8988T (cell line): ENCODE results near the gene SYTL3.
"Not testable (repeated sequence)": the region's sequence is repeated elsewhere in the genome, so short reads cannot be mapped to it uniquely, and the experiment has no call there.

Experiments used
- DNase-seq: peaks from one replicate; pipeline ENCODE4 v3.0.0; 2011

The SYTL3 gene

DNA sequence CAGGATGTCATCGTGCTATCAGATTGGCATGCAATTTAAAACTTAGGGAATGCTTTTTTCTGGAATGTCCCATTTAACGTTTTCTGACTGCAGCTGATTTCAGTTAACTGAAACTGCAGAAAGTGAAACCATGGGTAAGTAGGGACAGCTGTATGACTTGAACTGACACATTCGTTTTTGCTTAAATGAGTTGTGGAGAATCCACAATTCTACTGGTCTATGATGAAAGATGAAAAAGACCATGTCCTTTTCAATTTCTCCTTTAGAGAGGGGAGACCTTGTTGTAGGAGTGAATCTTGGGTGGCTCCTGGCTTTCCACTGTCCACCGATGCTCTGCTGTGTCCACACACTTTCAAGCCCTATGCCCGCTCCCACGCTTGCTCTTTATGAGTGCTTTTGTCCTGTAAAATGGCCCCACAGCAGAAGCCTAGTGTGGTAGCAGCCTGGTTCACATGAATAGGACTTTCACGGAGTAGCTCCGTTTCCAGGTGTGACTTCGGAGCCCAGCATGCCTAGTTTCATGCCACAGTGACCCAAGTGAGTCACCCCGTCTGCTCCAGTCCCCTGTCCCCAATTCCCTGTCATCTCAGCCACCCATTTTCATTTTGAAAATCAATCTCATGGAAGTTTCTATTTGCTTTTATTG lies 27.2 kb upstream of the SYTL3 start:
- DNase-seq: no peak

DNA sequence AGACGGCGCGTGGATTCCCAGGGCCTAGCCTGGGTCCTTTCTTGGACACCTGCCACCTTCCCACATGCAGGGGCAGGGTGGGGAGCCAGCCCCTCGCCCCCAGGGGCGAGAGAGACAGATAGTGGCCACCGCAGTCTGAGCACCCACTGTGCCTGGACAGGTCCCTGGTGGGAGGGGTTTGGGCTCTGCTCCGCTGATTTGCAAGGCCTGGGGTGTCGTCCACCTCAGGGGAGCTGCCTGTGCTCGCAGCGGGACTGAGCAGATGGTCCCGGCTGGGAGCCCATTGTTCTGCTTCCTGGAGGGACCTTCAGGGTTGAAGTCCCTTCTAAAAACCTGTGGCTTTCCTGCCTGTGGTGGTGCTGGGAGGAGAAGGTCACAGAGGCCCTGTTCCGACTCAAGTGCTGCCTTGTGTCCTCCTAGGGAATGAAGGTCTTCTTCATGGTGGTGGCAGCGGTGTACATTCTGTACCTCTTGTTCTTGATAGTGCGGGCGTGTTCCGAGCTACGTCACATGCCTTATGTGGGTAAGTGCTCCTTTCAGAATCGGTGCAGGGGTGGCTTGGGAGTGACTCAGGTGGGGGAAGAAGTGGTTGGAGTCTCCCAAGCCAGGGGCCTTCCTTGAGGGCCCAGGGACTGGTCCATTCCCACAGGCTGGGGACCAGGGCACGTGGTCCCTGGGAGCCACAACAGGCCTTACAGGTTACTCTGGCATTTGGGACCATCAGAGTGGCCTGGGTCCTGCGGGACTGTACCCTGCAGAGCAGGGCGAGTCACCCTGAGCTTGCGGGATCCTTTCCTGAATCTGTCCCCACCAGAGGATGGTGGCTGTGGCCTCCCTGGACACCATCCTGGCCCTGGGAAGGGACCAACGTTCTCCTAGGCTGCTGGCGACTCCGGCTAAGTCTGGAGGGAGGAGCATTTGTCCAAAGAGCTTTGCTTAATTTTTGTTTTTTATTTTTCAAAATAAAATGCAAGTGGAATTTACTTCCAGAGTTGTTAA lies 24.9 kb upstream of the SYTL3 start:
- DNase-seq: no peak

DNA sequence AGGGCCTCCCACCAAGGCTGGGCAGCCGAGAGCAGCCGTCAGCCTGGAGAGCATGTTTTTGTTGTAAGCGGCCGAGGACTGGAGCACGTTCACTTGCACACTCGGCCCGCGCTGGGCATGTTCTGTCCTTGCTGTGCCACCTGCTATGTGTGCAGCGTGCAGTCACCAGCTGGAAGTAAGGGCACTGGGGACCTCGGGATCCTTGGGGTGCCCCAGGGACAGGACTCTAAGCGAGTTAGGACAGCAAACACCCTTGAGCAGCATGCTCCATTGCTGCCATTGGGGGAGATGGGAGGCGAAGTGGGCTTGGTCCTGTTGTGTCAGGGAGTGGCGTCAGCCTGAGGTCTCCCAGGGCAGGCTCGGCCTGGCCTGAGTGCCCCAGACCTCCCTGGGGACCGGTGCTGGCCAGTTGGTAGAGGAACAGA lies 24.0 kb upstream of the SYTL3 start:
- DNase-seq: no peak

DNA sequence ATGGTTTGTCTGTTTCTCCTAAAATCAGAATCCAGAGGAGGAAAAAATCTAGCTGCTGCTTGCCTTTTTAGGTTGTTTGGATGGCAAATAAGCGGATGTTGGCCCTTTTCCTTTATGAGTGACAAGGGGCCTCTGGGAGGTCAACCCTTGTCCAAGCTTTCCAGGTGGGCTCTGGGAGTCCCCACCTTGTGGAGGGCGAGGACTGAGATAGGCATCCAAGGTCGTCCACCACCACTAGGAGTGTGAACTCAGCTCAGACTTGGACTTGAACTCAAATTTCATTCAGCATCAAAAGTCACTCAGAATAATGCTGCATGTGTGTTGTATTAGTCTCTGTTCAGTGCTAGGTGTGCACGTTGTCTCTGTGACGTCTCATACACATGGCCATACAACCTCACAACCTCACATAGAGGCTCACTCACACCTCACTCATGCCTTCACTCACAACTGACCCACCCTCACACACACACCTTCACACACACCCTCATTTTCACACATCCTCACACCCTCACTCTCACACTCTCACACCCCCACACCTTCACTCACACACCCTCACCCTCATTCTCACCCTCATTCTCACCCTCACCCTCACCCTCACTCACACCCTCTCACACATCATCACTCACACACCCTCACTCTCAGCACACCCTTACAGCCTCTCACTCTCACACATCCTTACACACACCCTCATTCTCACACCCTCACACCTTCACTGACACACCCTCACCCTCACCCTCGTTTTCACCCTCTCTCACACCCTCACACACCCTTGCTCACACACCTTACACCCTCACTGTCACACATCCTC lies 23.3 kb upstream of the SYTL3 start:
- no peak for DNase-seq

DNA sequence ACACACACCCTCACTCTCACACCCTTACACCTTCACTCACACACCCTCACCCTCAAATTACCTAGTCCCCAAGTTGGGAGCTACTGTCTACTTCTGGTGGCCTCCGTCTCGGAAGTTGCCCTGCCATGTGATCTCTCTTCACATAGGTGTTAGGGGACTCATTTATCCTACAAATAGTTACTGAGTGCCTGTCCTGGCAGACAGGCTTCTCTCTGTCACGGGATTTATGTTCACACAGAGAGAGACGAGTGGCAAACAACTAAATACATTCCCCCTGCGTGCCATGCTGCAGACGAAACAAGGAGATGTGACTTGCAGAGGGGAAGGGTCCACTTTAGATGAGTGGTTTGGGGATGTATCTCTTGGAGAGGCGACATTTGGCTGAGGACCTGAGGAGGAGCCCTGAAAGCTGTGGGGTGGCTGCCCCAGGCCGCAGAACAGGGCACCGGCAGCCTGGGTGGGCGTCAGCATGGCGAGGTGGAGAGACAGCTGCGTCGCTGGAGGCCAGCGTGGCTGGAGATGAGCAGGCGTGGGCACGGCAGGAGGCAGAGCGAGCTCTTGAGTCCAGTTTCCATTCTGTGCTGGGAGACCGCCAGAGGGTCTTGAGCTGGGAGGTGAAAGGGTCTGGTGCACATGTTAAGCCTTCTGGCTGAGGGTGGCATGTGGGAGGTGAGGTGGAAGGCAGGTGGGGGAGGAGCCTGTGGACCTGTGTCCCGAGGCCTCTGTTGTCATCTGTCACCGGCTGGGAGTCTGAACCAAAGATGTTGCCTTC lies 22.5 kb upstream of the SYTL3 start:
- no peak for DNase-seq

DNA sequence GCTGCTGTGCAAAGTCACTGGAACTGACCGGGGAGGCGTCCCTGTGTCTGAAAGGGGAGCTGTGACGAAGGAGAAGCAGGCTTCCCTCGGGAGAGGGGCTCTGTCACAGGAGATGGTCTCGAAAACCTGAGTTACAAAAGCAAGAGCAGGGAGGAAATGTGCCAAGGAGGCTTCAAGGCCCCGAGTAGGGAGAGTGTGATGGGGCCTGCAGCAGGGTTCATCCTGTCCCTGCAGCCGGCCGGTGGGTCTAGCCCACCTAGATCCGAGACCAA lies 22.0 kb upstream of the SYTL3 start:
- DNase-seq: no peak

DNA sequence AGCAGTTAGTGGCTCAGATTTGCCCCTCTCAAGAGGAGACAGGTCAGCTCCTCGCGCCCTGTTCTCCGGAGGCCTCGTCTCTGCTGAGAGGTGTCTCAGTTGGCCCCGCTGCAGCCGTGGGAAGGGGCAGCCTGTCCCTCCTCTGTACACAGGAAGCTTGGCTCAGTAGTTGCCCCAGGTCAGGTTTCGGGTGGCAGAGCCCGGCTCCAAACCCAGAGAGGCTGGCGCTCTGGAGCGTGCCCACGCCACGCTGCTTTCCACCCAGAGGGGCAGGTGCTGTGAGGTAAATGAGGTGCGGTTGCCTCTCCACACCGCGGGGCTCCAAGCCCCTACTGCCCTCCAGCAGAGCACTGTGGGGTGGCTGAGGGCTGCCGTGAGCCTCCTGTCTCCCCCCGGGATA lies 21.3 kb upstream of the SYTL3 start:
- no peak for DNase-seq

DNA sequence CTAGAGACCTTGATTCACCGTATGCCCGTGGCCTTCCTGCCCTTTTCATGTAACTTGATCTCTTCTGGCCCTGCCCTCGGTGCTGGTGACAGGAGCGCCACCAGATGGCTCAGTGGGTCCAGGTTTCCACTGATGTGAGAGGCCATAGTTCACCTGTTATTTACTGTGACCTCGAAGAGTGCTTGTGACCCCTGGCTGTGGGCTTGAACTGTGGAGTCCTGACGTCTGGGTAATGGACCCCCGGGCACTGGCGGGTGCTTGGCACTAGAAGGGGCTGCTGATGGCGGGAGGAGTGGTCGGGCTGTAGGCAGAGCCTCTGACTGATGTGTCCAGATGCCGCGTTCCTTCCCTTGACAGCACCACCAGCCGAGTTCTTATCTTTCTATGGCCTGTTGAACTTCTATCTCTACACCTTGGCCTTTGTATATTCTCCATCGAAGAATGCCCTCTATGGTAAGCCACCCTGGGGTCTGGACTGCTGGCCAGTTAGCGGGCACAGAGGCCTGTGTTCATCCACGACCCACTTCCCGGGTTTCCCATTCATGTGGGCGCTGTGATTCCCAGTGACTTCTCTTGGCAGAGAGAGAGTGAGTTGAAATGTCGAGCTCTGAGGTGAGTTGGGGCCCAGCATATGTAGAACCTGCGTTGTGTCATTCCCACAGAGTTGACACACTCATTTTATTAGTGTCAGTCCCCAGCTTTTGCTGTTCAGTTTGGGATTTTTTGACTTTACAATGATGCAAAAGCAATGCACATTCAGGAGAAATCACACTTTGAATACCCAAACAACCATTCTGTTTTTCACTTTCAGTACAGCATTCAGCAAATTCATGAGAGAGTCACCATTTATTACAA lies 20.3 kb upstream of the SYTL3 start:
- no peak for DNase-seq

DNA sequence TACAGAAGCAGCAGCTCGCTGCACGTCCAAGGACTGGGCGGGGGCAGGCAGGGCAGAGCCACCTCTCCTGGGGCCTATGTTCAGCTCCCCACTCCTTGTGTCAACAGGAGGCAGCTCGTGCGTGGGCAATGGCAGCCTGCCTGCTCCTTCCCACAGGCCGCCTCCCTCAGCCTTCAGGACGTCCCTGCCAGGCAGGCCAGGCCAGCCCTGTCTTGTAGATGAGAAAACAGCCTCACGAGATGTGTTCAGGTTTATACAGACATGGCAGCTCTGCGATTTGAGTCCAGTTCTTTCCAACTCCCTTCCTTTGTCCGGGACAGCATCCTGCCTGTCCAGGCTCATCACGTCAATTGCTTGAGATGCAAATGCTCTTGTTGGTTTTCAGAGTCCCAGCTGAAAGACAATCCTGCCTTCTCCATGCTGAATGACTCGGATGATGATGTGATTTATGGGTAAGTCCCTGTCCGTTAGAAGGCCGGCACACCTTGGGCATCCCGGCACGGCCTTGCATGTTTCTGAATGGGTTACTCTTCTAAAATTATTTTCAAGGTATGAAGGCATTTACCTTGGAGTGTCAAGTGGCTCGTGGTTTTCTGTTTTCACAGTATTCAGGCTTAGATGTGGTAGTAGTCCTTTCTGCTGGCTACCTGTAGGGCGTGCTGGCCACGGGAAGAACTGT lies 18.8 kb upstream of the SYTL3 start:
- DNase-seq: no peak

DNA sequence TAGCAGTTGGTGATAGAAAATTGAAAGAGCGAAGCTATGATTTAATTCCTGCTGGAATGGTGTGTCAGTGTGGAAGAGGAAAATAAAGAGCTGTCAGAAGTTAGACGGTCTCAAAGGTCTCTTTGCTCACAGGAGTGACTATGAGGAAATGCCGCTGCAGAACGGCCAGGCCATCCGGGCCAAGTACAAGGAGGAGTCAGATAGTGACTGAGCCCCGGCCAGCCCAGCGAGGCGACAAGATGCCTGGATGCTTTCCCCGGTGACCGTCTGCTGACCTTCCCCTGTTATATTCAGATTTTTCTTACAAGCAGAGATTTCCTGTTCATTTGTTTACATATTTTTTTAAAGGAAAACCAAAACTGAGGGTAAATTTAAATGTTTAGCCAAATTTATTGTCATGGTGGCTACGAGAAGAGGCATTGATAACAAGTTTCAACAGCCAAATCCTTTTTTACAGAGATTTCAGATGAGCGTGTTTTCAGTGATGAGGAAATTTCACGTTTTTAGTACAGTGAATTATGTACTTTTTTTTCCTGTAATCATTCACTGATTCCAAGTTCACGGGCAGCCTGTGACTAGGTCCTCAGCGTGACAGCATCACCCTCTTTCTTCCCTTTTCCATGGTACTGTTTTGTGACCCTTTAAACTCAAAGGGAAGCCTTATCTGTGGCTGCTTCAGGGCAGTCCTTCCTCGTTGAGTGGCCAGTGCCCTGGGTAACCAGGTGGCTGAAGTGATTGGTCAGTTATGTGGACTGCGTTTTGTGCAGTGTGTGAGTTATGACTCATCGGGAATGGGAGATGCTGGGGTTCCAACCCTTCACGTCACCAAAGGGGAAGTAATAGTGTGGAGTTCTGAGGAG lies 17.9 kb upstream of the SYTL3 start:
- DNase-seq: no peak

DNA sequence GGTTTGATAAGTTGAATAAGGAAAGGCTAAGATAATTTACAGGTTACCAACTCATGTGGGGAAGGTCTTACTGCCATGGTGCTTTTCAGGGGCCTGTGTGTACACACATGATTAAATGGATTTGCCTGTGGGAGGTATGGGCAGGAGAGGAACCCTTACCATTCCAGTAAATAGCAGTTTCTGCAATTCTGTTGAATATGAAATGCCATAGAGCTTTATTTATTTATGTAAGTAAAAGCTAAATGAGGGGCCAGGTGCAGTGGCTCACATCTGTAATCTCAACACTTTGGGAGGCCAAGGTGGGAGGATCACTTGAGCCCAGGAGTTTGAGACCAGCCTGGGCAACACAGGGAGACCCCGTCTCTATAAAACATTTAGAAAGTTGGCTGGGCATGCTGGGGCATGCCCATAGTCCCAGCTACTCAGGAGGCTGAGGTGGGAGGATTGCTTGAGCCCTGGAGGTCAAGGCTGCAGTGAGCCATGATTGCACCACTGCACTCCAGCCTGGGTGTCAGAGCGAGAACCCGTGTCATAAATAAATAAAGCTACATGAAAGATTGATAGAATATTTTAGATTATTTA lies 17.2 kb upstream of the SYTL3 start:
- DNase-seq: not testable (repeated sequence)

DNA sequence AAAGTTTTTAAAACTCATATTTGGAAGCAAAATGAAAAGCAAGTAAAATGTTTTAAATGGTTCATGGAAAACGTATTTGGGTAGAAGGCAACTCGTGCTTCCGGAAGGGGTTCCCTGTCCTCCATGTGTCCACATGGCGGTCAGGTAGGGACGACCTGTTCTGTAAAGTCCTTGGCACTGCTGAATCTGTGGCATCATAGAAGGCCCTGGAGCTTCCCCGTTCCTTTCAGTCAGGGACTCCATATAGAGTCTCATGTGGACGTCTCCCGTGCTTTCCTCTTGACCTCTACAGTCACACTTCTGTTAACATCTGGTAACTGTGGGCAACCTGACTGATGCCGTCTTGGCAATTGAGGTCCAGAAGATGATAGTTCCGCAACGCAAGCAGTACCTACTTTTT lies 16.7 kb upstream of the SYTL3 start:
- no peak for DNase-seq

DNA sequence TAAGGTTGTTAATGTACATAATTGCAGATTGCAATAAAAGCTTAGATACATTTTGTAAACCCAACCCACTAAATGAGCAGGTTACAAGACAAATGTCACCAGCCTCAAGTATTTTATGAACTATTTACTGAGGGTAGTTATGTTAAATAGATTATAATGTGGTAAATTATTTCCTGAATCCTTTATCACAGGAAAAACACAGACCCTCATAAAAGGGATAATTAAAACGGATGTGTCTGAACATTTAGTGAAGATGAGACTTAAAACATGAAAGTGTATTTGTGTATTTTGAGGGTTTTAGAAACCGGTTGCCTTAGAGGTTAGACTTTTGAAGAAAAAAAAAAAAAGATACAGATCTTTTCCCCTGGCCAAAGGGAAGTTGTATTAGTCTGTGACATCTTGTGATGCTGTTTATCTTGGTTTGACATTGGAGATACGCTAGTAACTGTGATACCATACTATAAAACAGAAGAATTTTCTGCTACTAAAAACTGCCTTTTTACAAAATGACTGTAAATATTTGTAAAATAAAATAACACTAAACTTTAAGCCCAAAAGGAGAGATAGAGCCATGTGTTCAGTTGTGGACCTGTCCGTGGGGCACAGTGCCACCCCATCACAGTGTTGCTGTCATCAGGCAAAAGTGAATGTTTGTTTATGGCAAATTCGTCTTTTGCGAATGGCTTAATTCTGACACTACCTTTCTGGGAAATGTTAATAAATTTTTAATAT lies 15.0 kb upstream of the SYTL3 start:
- no peak for DNase-seq

DNA sequence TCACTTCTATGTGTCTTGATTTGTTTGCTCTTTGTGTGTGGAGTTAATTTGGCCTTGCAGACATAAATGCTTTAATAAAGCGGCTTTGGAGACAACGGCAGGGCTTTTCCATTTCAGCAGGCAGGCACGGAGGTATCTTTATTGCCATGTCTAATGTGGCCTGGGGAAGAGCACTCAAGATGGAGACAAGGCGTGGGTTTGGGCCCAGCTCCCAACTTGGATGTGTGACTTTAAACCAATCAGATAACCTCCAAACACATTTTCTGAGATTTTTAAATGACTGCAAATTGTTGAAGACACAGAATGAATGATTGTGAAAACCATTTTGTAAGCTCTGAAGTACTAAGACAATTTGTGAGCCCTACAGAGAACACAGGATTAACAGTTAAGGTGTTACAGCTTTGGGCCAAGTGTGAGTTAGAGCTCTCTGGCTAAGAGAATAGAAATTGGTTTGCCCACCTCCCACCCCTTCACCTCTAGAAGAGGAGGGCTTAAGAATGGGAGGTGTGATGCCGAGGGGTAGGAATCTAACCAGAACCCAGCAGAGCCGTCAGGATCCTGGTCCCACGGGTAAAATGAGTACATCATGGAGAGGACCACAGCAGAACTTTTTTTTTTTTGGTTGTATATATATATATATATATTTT lies 14.3 kb upstream of the SYTL3 start:
- no peak for DNase-seq

DNA sequence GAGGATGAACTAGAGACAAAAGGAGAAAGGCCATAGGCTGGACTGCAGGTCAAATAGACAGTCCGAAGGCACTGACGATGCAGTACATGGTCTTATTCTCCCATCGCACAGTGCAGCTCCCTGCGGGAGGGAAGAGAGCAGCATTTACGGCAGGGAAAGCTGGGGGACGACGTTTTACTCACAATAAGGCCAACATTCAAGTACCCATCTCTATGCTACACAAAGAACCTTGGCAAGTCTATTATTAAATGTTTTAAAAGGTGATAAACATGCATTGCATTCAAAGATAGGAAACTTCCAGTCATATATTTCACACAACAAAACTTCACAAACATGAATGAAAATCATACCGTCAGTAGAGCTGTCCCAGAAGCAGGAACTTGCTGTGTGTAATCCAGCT lies 13.1 kb upstream of the SYTL3 start:
- DNase-seq: no peak

DNA sequence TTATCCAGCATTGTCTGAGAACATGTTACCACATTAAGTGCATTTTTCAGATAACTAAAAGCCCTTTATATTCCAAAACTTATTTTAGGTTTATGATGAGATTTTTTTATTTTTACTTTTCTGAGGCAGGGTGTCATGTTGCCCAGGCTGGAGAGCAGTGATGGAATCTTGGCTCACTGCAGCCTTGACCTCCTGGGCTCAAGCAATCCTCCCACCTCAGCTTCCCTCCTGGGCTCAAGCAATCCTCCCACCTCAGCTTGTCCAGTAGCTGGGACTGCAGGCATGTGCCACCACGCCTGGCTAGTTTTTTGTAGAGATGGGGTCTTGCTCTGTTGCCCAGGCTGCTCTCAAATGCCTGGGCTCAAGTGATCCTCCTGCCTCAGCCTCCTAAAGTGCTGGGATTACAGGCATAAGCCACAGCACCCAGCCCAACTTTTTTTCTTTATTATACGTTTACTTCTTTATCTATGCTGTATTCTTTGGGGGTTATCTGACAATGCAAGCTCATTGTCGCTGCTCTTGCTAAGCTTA lies 11.5 kb upstream of the SYTL3 start:
- no peak for DNase-seq

DNA sequence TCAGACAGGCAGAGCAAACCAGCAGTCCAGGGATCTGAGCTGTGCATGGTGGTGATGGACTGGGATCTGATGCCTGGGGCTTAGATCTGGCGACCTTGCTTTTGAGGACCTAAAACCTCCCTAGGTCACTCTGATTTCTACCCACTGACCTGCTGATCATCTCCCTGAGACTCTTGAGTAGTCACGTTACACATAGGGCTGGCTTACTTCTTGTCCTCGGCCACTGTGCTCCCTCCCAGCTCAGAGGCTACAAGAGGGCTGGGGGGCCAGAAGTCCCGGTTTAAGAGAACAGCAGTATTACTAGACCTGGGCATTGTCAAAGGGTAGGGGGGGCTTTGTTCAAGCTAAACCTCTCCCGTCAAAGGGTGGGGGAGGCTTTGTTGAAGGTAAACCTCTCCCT lies 10.8 kb upstream of the SYTL3 start:
- DNase-seq: no peak

DNA sequence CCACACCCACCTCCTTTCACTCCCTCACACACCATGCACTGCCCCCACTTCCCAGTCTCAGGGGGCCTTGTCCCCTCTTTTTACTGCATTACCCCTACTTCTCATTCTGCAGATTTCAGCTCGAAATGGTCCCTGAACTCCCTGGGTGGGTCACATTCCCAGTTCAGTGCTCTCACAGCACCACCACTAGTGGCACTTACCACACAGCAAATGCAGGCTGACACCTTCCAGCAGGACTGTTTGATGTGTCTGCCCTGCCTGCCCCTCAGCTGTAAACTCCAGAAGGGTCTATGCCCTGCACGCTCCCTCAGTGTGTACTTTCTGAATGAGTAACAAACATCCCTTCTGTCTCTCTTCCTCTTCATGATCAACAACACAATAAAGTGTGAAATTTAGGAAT lies 9.3 kb upstream of the SYTL3 start:
- DNase-seq: no peak
